MCF 10A (cell line): Measurements from ENCODE around the gene DLX5. TPM values are rescaled to one million over a fixed set of nuclear protein-coding genes. Genes with fewer than 3 reads are reported as not detected.

Experiments used
- BruUV-seq: library from RNA; stranded (reverse); fragments of 400-500 nt; replicated peaks from 2 replicates; lab custom pipeline; 2021; lab: Mats Ljungman, UMichigan
- CTCF ChIA-PET: fragments of 300-600 bp; sonication (Branson Sonifier 250); formaldehyde crosslinking; extraction: SDS; loops from one replicate; lab custom pipeline; 2021; ENCODE audit warnings: antibody characterized with exemption, inconsistent platforms; lab: Yijun Ruan, JAX
- POLR2A ChIA-PET: fragments of 300-600, 350-650 bp; sonication (Branson Sonifier 250); formaldehyde crosslinking; extraction: SDS; loops from one replicate; lab custom pipeline; 2020; ENCODE audit warnings: antibody characterized with exemption, inconsistent platforms; lab: Yijun Ruan, JAX
- DNase-seq: peaks from one replicate; pipeline ENCODE4 v3.0.0-alpha.2; 2018; ENCODE audit not compliant: unreplicated experiment
- H3K27ac Mint-ChIP-seq: one replicate; pipeline ENCODE4 v1.8.0; 2022; ENCODE audit warnings: mild to moderate bottlenecking, low read depth, mixed read lengths; ENCODE audit not compliant: unreplicated experiment
- H3K27me3 Mint-ChIP-seq: one replicate; pipeline ENCODE4 v1.8.0; 2022; ENCODE audit warnings: mixed read lengths; ENCODE audit not compliant: insufficient read depth, unreplicated experiment
- H3K36me3 Mint-ChIP-seq: one replicate; pipeline ENCODE4 v1.8.0; 2022; ENCODE audit warnings: mild to moderate bottlenecking, moderate library complexity, mixed read lengths; ENCODE audit not compliant: insufficient read depth, unreplicated experiment
- H3K4me1 Mint-ChIP-seq: one replicate; pipeline ENCODE4 v1.8.0; 2022; ENCODE audit warnings: mixed read lengths; ENCODE audit not compliant: insufficient read depth, unreplicated experiment
- H3K4me3 Mint-ChIP-seq: one replicate; pipeline ENCODE4 v1.8.0; 2022; ENCODE audit warnings: mild to moderate bottlenecking, moderate library complexity, mixed read lengths; ENCODE audit not compliant: unreplicated experiment
- H3K9me3 Mint-ChIP-seq: one replicate; pipeline ENCODE4 v1.8.0; 2022; ENCODE audit warnings: mixed read lengths; ENCODE audit not compliant: unreplicated experiment
- CTCF ChIP-seq: fragments of 200-600 bp; IDR thresholded peaks from one replicate; pipeline ENCODE4 v1.8.0; 2022; ENCODE audit warnings: antibody characterized with exemption, mild to moderate bottlenecking; ENCODE audit not compliant: unreplicated experiment
- intact Hi-C: fragments of 100-400 bp; cut with micrococcal nuclease; formaldehyde crosslinking; loops from 2 replicates; pipeline ENCODE4 v1.14.1; 2022
- total RNA-seq: library from RNA; stranded (reverse); gene quantifications from 2 replicates; pipeline ENCODE4 v1.2.3, GENCODE V29; 2022

DLX5 gene
- total RNA-seq, 1 experiment from 2014 or later = not detected

GRCh38 chr7:97015279-97015678 is 9.4 kb downstream of the DLX5 start:
- POLR2A ChIA-PET = interaction anchor here (0.6 to 0.7 kb wide), 2 partner anchors 10 to 11 kb away, joined by 3 read pairs; partner anchors contain the start of gene DLX6
- no peak overlapping the region for H3K4me3 Mint-ChIP-seq
- intact Hi-C loops = no loop called here
- no peak overlapping the region for H3K27ac Mint-ChIP-seq
- H3K27me3 Mint-ChIP-seq = peaks cover 100% of the 10 kb centered on the region
- no TSS peak for BruUV-seq
- no peak for DNase-seq
- H3K9me3 Mint-ChIP-seq = no peaks in the 10 kb centered on the region
- CTCF ChIA-PET = interaction anchor here (0.5 to 1.0 kb wide), 3 partner anchors 12 to 600 kb away, joined by 3 to 7 read pairs (median 3); no protein-coding TSS in a partner anchor
- H3K36me3 Mint-ChIP-seq = no peaks in the 10 kb centered on the region
- TF ChIP-seq CTCF = no peak
- peaks cover 7% of the 10 kb centered on the region for H3K4me1 Mint-ChIP-seq

GRCh38 chr7:97014145-97014750 is 10.4 kb downstream of the DLX5 start:
- no peaks in the 10 kb centered on the region for H3K9me3 Mint-ChIP-seq
- H3K4me3 Mint-ChIP-seq = no peak overlapping the region
- no peak for DNase-seq
- intact Hi-C loops = no loop called here
- H3K27me3 Mint-ChIP-seq = peaks cover 100% of the 10 kb centered on the region
- H3K27ac Mint-ChIP-seq = no peak overlapping the region
- H3K4me1 Mint-ChIP-seq = peaks cover 7% of the 10 kb centered on the region
- BruUV-seq = no TSS peak
- no peaks in the 10 kb centered on the region for H3K36me3 Mint-ChIP-seq
- ChIA-PET CTCF (interaction anchor here (0.6 to 1.6 kb wide), 3 partner anchors 599 to 1097 kb away, joined by 3 to 6 read pairs (median 5); no protein-coding TSS in a partner anchor), POLR2A (no interaction called here)
- TF ChIP-seq CTCF = no peak

- no peak for DNase-seq
- CTCF ChIA-PET = interaction anchor here (0.6 to 1.6 kb wide), 3 partner anchors 598 to 1096 kb away, joined by 3 to 6 read pairs (median 5); no protein-coding TSS in a partner anchor
Measured at GRCh38 chr7:97013845-97014134, 10.8 kb downstream of the DLX5 start.

More at GRCh38 chr7:97013845-97014134, 10.8 kb downstream of the DLX5 start:
- Mint-ChIP-seq H3K27me3 (peaks cover 99% of the 10 kb centered on the region), H3K27ac (no peak overlapping the region), H3K36me3 (no peaks in the 10 kb centered on the region), H3K9me3 (no peaks in the 10 kb centered on the region), H3K4me1 (peaks cover 7% of the 10 kb centered on the region), H3K4me3 (no peak overlapping the region)
- intact Hi-C loops = no loop called here
- POLR2A ChIA-PET = no interaction called here
- no peak for TF ChIP-seq CTCF
- no TSS peak for BruUV-seq
